Mesothelial cell of epicardium (in vitro differentiated cells): Measurements from ENCODE around the gene MAPK9. TPM values are rescaled to one million over a fixed set of nuclear protein-coding genes. Genes with fewer than 3 reads are reported as not detected.

Experiments used
- DNase-seq, 2 experiments: peaks; one replicate each; pipeline ENCODE4 v3.0.0; 2021; ENCODE audit warnings: low spot score in 2 of 2; ENCODE audit not compliant: unreplicated experiment in 2 of 2
- H3K27ac Mint-ChIP-seq: 2 replicates; pipeline ENCODE4 v1.8.0; 2021; ENCODE audit warnings: mixed read lengths
- H3K27me3 Mint-ChIP-seq: 2 replicates; pipeline ENCODE4 v1.8.0; 2021; ENCODE audit warnings: low read depth, mixed read lengths
- H3K36me3 Mint-ChIP-seq: 2 replicates; pipeline ENCODE4 v1.8.0; 2021; ENCODE audit warnings: mixed read lengths
- H3K4me1 Mint-ChIP-seq: 2 replicates; pipeline ENCODE4 v1.8.0; 2021; ENCODE audit warnings: mixed read lengths
- H3K4me3 Mint-ChIP-seq: 2 replicates; pipeline ENCODE4 v1.8.0; 2021; ENCODE audit warnings: mild to moderate bottlenecking, moderate library complexity, mixed read lengths
- H3K9me3 Mint-ChIP-seq: 2 replicates; pipeline ENCODE4 v1.8.0; 2021; ENCODE audit warnings: mixed read lengths
- total RNA-seq: library from RNA; stranded (reverse); gene quantifications from 3 replicates; pipeline ENCODE4 v1.2.1, GENCODE V29; 2021
- TF ChIP-seq, protein P1 (sequence below): fragments of 200-600 bp; sonication (generic); IDR thresholded peaks from one replicate; pipeline ENCODE4 v1.5.0; 2021; ENCODE audit warnings: antibody characterized with exemption; ENCODE audit not compliant: unreplicated experiment

The MAPK9 gene
- total RNA-seq, 1 donor from 2014 or later, result 35.7 TPM

DNA sequence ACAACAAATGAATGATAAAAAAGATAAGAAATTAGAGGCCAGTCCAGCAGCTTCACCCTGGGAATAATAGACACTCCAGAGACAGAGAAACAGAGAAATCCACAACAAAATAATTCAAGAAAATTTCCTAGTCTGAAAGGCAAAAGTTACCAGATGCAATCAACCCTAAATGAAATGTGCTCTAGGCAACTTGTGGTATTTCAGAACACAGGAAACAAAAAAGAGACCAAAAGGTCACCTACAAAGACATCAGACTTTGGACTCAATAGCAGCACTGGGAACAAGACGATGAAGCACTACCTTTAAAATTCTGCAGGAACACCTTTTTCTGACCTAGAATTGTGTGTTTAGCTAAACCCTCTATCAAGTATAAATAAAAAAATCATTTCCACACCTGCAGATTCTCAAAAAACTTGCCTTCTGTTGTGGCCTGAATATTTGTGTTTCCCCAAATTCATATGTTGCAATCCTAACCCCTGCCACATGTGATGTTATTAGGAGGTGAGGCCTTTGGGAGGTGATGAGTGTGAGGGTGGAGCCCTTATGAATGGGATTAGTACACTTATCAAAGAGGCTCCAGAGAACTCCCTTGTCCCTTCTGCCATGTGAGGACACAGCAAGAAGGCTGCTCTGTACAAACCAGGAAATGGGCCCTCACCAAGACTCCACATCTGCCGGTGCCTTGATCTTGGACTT is 5.9 kb upstream of the MAPK9 start:
- Mint-ChIP-seq H3K36me3 (no peaks in the 10 kb centered on the region), H3K27ac (no peak overlapping the region), H3K9me3 (no peaks in the 10 kb centered on the region), H3K27me3 (no peaks in the 10 kb centered on the region), H3K4me3 (no peak overlapping the region), H3K4me1 (peaks cover 7% of the 10 kb centered on the region)
- TF ChIP-seq, protein P1, sequence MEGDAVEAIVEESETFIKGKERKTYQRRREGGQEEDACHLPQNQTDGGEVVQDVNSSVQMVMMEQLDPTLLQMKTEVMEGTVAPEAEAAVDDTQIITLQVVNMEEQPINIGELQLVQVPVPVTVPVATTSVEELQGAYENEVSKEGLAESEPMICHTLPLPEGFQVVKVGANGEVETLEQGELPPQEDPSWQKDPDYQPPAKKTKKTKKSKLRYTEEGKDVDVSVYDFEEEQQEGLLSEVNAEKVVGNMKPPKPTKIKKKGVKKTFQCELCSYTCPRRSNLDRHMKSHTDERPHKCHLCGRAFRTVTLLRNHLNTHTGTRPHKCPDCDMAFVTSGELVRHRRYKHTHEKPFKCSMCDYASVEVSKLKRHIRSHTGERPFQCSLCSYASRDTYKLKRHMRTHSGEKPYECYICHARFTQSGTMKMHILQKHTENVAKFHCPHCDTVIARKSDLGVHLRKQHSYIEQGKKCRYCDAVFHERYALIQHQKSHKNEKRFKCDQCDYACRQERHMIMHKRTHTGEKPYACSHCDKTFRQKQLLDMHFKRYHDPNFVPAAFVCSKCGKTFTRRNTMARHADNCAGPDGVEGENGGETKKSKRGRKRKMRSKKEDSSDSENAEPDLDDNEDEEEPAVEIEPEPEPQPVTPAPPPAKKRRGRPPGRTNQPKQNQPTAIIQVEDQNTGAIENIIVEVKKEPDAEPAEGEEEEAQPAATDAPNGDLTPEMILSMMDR, result no peak
- DNase-seq, result no peak

DNA sequence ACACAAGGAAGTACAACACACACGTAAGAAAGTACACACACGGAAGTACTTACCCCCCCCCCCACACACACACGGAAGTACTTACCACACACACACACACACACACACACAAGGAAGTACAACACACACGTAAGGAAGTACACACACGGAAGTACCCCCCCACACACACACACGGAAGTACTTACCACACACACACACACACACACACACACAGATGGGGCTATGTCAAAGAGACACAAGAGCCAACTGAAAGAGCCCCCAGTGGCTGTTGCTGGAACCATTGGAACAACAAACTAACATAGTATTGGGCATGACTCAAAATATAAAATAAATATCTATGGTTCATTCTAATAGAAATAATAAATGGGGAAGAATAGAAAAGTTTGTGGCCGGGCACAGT is 4.9 kb upstream of the MAPK9 start:
- no peaks in the 10 kb centered on the region for H3K36me3 Mint-ChIP-seq
- no peaks in the 10 kb centered on the region for H3K27me3 Mint-ChIP-seq
- TF ChIP-seq, protein P1, result no peak
- no peak for DNase-seq
- no peak overlapping the region for H3K27ac Mint-ChIP-seq
- peaks cover 10% of the 10 kb centered on the region for H3K4me1 Mint-ChIP-seq
- H3K4me3 Mint-ChIP-seq, result no peak overlapping the region
- no peaks in the 10 kb centered on the region for H3K9me3 Mint-ChIP-seq

DNA sequence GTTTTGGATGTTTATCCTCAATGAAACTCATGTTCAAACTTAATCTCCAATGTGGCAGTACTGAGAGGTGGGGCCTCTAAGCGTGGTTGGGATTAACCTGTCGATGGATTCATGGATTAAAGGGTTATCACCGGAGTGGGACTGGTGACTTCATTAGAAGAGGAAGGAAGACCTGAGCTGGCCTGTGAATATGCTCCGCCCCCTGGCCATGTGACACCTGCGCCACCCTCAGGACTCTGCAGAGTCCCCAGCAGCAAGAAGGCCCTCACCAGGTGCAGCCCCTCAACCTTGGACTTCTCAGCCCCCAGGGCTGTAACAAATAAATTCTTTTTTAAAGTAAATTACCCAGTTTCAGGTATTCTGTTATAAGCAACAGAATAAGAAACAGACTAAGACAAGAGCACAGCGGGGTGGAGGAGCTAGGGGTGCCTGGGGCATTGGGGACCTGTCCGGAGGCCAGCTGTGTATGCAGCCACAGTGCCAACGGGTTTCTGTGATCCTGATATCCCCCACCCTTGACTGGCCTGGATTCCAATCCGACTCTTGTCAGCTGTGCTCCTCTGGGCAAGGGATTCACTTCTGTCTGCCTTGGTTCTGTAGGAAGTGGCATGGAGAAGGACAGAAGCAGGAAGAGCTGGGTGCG is 3.2 kb upstream of the MAPK9 start:
- H3K4me3 Mint-ChIP-seq, result no peak overlapping the region

DNA sequence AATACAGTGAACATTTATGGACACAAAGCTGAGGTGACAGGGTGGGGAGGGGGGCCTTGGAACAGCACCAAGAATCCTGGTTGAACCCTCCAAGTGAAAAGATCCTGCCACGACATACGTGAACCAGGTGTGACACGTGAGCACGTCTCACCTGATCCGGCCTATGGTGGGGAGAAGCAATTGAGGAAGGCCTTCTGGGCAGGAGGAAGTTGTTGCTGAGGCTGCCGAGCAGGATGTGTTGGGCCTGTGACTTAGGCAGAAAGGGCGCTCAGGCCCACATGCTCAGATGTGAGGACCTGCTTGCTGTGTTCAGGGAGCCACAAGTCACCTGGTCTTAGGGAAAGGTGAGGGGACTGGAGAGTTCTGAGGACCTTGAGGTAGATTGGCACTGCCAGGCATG is 2.5 kb upstream of the MAPK9 start:
- Mint-ChIP-seq H3K4me1 (peaks cover 25% of the 10 kb centered on the region), H3K27ac (no peak overlapping the region), H3K4me3 (no peak overlapping the region), H3K27me3 (no peaks in the 10 kb centered on the region), H3K9me3 (no peaks in the 10 kb centered on the region), H3K36me3 (no peaks in the 10 kb centered on the region)
- DNase-seq, result no peak
- TF ChIP-seq, protein P1, result no peak

More for the DNA sequence above, 3.2 kb upstream of the MAPK9 start:
- peaks cover 20% of the 10 kb centered on the region for H3K4me1 Mint-ChIP-seq
- no peaks in the 10 kb centered on the region for H3K36me3 Mint-ChIP-seq
- TF ChIP-seq, protein P1, result no peak
- H3K9me3 Mint-ChIP-seq, result no peaks in the 10 kb centered on the region
- H3K27ac Mint-ChIP-seq, result no peak overlapping the region
- no peaks in the 10 kb centered on the region for H3K27me3 Mint-ChIP-seq
- DNase-seq, result no peak

DNA sequence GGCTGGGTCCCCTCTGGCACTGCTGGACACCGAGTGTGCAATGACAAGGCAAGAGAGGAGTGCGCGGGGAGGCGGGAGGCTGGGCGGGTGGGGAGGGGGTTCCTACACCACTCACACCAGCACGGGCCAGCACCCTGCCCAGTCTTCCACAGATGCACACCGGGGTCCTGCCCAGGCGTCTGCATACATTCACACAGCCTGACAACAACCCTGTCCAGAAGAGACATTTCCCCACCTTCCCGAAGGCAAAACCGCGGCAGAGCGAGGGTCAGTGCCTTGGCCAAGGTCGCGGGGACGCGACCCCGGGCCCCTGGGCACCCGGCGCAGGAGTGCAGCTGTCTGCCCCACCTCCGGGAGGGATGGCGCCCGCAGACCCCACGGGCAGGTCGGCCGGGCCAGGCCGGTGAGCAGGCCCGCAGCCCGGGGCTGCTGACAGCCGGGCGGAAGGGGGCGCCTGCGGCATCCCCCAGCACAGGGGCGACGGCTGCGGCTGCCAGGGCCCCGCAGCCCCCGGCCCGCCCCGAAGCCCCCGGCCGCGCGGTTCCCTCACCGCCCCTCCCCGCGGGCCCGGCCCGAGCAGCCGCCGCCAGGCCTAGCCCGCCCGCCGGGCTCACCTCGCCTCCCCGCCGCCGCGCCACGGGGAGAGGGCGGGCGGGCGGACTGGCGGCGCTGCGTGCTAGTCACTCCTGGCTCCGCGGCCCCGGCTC is 496 bp downstream of the MAPK9 start:
- no peak for DNase-seq
- peaks cover 39% of the 10 kb centered on the region for H3K4me1 Mint-ChIP-seq
- TF ChIP-seq, protein P1, result no peak
- H3K27me3 Mint-ChIP-seq, result no peaks in the 10 kb centered on the region
- no peaks in the 10 kb centered on the region for H3K9me3 Mint-ChIP-seq
- H3K4me3 Mint-ChIP-seq, result peak overlapping the region; percentile 75
- H3K36me3 Mint-ChIP-seq, result peaks cover 5% of the 10 kb centered on the region
- peak overlapping the region; percentile 62 for H3K27ac Mint-ChIP-seq
